Amygdala (tissue), 56 donors: ENCODE data around the gene MADCAM1.
"Not testable (repeated sequence)": the region's sequence is repeated elsewhere in the genome, so short reads cannot be mapped to it uniquely, and the experiment has no call there.

Experiments
- DNase-seq, 56 donors: peaks; one replicate each; lab custom pipeline; 2025; lab: John Stamatoyannopoulos, UW

MADCAM1 gene

DNA sequence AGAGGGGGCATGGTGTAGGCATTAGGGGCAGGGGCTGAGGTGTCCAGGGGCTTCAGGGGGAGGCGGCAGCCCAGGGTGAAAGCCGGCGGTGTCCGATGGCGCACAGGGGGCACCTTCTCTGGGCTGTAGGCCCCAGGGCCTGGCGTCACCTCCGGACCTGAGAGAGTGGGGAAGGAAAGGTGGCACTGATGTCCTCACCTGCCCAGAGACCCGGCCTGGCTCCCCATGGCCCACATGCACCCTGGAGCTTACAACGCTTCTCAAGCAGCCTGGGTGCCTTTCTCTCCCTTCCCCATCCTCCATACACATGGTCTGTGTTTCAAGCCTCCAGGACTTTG is 32.1 kb upstream of the MADCAM1 start:
- DNase-seq: no peak

DNA sequence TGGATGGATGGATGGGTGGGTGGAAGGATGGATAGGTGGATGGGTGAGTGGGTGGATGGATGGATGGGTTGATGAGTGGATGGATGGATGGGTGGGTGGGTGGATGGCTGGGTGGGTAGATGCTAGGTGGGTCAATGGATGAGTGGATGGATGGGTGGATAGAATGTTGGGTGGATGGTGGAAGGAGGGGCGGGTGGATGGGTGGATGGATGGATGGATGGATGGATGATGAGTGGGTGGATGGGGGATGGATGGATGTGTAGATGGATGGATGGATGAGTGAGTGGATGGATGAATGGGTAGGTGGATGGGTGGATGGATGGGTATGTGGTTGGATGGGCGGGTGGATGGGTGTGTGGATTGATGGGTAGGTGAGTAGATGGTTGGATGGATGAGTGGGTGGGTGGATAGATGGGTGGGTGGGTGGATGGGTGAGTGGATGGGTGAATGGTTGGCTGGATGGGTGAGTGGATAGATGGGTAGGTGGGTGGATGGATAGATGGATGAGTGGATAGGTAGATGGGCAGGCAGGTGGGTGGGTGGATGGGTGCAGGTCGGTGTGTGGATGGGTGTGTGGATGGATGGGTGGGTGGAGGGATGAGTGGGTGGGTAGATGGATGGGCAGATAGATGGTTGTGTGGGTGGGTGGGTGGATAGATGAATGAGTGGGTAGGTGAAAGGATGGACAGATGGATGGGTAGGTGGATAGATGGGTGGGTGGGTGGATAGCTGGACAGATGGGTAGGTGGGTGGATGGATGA is 31.1 kb upstream of the MADCAM1 start:
- no peak for DNase-seq

DNA sequence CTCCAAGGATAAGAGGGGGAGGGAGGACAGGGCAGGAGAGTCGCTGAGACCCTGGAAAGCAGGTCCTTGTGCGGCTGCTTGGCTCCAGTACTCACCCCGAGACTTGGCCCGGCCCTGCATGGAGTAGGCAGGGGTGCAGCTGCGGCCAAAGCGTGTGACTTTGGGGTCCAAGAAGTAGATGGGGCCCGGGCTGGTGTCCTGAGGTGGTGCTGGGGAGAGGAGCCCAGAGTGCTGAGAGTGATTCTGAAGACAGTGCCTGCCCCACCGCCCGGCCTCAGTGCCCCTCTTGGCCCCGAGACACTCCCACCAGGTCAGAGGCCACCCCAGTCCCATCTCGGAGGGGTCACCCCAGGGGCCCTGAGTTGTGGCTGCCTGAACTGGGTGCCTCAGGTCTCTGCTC is 28.7 kb upstream of the MADCAM1 start:
- no peak for DNase-seq

DNA sequence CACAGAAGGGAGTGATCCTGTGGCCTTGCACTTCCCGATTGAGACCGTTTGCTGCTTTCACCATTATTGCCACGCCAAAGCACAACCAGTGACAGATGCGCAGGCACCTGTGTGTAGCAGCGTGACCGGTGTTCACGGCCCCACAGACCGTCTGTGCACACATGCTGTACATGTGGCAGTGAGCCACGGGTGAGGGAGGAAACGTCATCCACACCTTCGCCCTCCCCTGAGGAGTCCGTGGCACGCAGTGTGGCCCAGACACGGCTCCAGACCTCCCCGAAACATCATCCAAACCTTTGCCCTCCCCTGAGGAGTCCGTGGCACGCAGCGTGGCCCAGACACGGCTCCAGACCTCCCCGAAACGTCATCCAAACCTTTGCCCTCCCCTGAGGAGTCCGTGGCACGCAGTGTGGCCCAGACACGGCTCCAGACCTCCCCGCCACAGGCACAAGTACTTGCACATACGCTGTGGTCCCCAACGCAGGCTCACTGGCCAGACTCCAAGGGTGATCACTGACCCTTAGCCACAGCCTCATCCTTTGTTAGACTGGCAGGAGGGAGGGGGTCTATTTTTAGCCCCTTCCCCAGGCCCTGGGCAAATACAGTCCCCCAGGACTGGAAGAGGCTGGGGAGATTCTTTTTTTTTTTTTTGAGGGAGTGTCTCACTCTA is 27.6 kb upstream of the MADCAM1 start:
- DNase-seq: peak in 1 of 56 donors; percentile 30

DNA sequence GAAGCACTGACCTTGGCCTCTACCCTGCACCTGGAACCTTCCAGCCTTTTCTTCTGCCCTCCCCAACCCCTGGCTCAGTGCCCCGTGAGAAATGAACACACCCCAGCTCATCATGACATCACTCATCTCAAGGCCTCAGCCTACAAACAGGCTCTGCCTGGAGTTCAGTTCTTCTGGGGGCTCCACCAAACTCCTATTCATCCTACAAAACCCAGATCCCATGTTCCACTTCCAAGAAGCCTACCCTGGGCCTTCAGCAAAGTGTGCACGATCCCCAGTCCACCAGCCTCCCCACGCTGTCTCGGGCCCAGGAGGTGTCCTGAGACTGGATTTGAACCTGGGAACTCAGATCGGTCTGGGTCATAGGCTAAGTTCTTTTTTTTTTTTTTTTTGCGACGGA is 26.5 kb upstream of the MADCAM1 start:
- no peak for DNase-seq

DNA sequence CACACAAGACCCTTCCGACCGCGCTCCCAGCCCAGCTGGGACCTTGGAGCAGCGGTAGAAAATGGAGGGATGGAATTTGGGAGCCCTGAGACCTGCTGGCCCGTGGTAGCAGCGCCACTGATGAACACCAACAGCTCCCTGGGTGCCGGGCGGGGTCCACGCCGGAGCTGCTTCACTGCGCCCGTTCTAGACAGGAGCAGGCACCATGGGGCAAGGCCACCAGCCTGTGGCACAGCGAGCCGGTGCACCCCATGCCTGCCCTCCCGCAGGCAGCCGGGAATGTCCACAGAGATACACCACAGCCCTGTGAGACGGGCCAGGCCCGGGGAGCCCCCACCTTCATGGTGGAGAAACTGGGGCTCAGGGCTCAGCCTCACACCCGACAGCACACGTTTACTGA is 25.6 kb upstream of the MADCAM1 start:
- DNase-seq: no peak

DNA sequence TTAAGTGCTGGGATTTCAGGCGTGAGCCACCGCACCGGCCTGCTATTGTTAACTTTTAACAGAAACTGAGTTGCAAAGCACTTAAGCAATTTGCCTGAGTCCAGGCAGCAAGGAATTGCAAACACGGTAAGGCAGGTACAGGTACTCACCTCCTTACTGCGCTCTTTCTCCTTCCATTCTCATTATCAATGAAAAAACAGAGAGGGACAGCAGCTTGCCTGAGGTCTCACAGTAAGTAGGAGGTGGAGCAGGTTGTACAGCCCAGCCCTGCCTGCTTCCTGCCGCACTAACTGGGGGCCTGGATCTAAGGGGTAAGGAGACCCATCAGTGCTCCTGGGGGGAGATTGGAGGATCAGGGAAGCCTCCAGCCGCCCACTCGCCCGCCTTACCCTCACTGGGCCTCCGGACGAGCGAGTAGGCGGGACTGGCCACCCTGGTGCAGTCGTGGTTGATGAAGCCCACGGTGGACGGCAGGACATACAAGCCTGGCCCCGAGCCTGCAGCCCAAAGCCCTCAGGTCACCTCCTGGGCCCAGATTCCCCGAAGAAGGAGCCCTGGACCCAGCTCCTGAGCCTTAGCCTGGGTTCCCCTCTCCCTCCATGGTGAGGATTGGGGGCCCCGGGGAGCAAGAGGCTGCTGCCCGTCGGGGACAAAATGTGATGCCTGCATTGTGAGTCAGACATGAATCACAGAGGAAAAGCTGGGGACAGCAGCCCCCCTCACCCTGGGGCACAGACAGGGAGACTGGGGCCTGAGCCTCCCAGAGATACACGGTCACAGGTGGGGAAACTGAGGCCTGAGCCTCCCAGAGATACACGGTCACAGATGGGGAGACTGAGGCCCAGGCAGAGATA is 24.1 kb upstream of the MADCAM1 start:
- no peak for DNase-seq

DNA sequence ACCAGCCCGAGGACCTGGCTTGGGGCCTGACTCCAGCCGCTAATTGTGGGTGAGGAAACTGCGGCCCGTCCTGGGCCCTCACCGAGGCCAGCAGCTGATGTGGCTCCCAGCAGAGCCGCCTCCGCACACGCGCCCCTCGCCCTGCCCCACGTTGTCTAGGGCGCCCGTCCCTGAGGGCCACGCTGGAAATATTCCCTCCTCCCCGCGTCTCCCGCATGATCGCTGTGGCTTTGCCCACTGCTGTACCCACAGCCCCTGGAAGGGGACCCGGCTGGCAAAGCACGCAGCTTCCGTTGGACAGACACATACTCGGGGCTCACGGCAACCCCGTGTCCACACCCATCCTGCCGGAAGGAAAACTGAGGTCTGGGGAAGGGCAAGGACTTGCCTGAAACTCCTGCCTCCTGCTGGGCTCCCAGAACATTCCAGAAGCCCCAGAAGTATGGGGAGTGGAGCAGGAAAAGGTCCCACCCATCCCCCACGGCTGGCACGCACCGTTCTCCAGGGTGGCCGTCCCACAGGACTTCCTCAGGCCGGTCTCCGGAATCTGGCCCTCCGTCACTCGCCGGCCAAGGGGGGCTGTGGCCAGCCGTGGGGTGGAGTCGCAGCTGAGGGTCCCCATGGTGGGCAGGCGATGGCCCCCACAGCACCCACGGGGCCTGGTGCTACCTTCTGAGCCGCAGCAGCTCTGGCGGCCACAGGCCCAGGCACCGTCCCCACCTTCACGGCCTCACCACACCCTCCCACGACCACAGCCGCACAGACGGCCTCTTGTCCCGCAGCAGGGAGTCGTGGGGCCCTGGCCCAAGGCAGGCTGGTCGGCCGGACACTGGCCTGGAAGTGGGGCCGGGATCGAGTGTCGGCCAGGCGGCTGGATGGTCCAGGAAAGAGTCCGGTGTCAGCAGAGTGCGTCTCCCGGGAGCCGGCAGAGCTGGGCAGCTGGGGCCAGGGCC is 21.9 kb upstream of the MADCAM1 start:
- no peak for DNase-seq

DNA sequence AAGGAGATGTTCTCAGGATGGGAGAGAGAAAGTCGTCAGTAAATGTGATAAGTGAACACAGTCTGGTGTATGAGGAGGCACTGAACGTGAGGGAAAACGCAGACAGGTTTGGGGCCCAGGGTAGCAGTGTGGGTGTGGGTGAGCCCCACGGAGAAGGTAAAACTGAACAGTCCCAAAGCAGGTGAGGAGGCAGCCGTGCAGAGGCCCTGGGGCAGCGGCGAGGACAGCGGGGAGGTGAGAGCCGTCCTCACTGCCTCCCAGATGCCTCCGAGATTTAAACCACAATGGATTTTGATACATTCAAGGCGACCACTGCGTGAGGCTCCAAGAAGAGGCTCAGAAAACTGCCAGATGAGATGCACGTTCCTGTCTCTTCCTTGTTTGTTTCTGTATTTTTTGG is 20.9 kb upstream of the MADCAM1 start:
- no peak for DNase-seq

DNA sequence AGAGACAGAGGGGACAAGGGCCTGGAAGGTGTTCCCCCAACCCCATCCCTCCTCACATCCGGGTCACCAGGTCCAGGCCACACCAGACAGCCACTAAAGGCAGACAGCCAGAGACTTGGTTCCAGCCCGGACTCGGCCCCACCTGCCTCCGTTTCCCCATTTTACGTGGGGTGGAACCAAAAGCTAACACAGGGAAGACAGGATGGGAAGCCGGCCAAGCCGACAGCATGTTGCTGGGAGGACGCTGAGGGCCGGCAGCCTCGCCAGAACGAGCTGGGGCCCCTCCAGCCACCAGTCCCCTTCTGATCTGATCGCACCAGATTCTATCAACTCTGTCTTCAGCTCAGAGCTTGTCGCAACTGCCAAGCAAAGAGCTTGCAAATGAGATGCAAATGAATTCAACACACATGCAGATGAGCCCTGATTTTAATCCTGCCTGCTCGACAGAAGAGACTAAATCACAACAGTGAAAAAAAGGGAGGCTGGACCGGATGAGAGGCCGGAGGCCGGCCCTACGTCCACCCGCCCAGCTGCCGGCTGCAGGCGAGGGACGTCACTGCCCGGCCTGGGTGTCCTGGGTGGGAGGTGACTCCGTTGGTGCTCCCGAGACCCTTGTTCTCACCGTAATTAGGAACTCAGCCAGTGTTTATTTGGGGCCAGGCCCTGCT is 17.9 kb upstream of the MADCAM1 start:
- peak in 14 of 56 donors; percentile 11 to 56 (median 29) for DNase-seq

DNA sequence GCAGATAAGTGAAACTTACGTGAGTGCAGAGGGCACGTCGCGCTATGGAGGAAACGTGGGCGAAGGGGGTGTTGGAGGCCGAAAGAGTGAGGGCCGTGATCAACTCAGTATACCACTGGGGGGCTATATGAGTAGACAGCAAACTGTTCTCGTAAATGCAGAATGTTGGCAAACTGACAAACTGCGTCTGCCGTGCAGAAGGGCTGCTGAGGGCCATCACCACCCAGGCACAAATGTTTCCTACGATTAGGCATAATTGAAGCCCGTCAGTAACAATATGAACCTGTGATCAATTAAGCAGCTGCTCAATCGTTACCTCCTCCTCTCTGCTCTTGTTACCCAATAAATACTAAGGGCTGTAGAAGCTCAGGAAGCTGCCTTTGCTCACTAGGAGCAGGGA is 17.3 kb upstream of the MADCAM1 start:
- no peak for DNase-seq

DNA sequence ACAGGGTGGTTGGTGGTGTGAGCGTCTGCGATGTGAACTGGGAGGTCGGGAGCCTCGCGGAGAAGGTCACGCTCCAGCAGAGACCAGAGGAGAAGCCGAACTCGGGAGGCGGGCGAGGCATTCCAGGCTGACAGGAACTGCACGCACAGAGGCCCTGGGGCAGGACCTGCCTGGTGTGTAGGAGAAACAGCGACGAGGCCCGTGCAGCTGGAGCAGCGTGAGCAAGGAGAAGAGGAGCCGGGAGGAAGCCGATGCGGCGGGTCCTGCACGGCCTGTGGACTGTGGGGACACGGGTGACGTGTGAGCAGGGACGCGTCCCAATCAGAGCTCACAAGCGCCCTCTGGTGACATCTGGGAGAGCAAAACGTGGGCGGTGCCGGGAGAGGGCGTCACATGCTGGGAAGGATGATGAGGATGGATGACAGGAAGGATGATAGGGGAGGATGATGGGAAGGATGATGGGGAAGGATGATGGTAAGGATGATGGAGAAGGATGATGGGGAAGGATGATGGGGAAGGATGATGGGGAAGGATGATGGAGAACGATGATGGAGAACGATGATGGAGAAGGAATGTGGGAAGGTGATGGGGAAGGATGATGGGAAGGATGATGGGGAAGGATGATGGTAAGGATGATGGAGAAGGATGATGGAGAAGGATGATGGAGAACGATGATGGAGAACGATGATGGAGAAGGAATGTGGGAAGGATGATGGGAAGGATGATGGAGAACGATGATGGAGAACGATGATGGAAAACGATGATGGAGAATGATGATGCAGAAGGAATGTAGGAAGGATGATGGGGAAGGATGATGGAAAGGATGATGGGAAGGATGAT is 16.1 kb upstream of the MADCAM1 start:
- DNase-seq: peak in 44 of 56 donors; percentile 5 to 84 (median 50)

DNA sequence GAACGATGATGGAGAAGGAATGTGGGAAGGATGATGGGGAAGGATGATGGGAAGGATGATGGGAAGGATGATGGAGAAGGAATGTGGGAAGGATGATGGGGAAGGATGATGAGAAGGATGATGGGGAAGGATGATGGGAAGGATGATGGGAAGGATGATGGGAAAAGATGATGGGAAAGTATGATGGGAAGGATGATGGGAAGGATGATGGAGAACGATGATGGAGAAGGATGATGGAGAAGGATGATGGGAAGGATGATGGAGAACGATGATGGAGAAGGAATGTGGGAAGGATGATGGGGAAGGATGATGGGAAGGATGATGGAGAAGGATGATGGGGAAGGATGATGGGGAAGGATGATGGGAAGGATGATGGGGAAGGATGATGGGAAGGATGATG is 15.2 kb upstream of the MADCAM1 start:
- DNase-seq: not testable (repeated sequence)

DNA sequence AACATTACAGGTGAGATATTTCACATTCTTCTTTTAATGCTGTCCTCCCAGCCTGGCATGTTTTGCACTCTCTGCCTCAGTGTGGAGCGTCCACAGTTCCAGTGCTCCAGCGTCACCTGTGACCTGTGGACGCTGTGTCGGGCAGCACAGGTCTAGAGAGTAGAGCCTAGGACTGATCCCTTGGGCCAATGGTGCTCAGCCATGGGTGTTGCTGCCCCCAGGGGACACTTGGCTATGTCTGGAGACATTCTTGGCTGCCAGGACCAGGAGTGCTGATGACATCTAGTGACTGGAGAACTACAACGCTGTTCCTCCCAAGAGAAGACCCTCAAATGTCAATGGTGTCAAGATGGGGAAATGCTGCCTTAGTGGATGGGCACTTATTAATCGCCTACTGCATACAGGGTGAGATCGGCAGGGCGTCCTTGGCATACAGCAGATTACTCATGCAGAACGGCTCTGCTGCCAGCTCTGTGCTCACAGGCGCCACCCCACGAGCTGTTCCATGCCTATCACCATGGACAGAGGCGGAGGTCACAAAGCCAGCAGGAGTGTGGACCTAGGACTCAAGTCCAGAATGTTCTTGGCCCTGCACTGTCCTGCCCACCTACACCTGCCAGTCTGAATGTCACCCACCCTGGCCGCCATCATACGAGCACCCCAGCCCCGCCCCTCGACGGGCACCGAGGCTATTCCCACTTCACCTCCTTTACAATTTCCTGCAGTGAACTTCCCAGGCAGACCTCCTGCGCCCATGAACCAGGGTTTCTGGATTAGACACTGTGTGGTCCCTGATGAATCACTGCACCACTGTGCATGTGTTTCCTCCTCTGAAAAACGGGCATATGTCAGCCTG is 13.9 kb upstream of the MADCAM1 start:
- no peak for DNase-seq

DNA sequence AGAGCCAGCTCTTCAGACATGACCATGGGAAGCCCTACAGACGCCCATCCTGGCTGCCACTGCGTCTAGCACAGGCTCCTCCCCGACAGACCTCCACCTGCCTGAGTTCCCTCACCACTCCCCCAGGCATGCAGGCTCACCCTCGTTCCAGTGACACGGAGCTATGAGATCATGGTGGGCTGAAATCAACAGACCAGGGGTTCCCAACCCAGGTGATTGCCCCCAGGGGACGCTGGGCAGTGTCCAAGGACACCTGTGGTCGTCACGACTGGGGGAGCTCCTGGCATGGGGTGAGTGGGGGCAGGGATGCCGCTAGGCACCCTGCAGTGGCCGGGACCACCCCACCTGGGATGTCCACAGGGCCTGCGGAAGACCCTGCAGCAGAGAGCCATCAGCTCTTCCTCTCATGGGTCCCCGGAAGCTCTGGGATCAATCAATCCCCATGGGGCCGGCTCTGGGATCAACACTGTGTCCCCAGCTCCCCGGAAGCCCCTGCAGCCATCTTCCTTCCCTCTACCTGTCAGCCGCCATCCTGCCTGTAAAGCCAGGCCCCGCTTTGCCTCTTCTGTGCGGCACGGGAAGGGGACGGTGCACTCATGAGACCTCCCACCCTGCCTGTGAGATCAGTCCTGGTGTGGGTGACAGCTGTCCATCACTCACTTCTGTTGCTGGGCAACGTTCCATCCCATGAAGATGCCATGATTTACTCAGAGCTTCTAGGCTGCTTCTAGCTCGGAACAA is 12.8 kb upstream of the MADCAM1 start:
- DNase-seq: no peak

DNA sequence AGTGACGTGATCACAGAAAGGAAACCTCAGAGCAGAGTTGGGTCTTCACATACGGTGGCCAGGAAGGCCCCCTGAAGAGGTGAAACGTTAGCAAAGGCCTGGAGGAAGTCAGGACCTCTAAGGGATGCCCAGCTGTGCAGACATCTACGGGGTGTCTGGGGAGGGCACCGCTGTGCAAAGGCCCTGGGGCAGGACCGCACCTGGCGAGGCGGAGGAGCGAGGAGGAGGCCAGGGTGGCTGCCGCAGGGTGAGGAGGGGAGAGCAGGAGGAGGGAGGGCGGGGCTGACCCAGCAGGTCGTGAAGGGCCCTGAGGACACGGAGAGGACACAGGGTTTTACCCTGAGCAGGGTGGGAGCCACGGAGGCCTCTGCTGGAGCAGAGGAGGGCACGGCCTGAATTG is 11.8 kb upstream of the MADCAM1 start:
- no peak for DNase-seq

DNA sequence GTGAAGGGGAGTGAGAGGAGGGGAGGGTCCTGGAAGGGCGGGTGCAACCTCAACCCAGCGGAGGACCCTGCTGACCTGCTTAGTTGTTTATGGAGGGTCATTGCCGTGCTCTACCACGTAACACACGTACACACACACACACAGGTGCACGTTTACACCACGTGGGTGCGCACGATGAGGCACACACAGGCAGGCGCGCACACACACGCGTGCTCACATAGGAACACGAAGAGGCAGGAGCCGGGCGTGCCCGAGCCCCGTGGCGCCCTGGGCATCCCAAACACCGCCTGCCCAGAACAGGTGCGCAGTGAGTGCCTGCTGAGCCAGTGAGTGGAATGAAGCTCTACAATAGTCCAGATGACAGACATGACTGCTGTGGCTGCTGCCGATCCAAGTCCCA is 11.2 kb upstream of the MADCAM1 start:
- peak in 1 of 56 donors; percentile 16 for DNase-seq
